Gastrocnemius medialis (tissue), 4 donors: ENCODE data around the gene KRT2. TPM values are rescaled to one million over a fixed set of nuclear protein-coding genes. Genes with fewer than 3 reads are reported as not detected.

Experiments
- ATAC-seq, 2 donors: fragments of 150-250 bp; one replicate each; pipeline ENCODE4 v1.9.1; 2016
- DNase-seq, 2 donors: peaks; one replicate each; pipeline ENCODE4 v3.0.0-alpha.2; 2019
- H3K27ac ChIP-seq, 4 donors: fragments of 200-600 bp; sonication (generic); 1 replicate in 1 of 4; 2 replicates in 3 of 4; pipeline ENCODE4 v1.5.1; 2016 to 2018; ENCODE audit warnings: mild to moderate bottlenecking in 2 of 4, moderate library complexity in 1 of 4
- H3K27me3 ChIP-seq, 3 donors: fragments of 200-600 bp; sonication (generic) in 2 of 3; 1 replicate in 1 of 3; 2 replicates in 2 of 3; pipeline versions ENCODE4 v1.5.1 to v1.6.0; 2016 to 2019; ENCODE audit warnings: mild to moderate bottlenecking in 1 of 3, moderate library complexity in 1 of 3
- H3K36me3 ChIP-seq, 2 donors: fragments of 200-600 bp; sonication (generic) in 1 of 2; one replicate each; pipeline ENCODE4 v1.5.1; 2017 to 2018
- H3K4me1 ChIP-seq, 2 donors: fragments of 200-600 bp; sonication (generic) in 1 of 2; one replicate each; pipeline ENCODE4 v1.5.1; 2016 to 2017; ENCODE audit warnings: mild to moderate bottlenecking in 2 of 2
- H3K4me3 ChIP-seq, 4 donors: fragments of 200-600 bp; sonication (generic) in 3 of 4; 1 replicate in 1 of 4; 2 replicates in 3 of 4; pipeline ENCODE4 v1.5.1; 2016 to 2019; ENCODE audit warnings: mild to moderate bottlenecking in 2 of 4
- H3K9me3 ChIP-seq, 3 donors: fragments of 200-600 bp; sonication (generic) in 2 of 3; 1 replicate in 1 of 3; 2 replicates in 2 of 3; pipeline ENCODE4 v1.5.1; 2016 to 2019
- CTCF ChIP-seq, 5 experiments: fragments of 450-650 bp in 3 of 5; fragments of 200-600 bp in 2 of 5; sonication (generic) in 2 of 5; IDR thresholded peaks in 4 of 5; conservative IDR thresholded peaks in 1 of 5; 1 replicate in 4 of 5; 2 replicates in 1 of 5; pipeline ENCODE4 v1.5.1; 2016 to 2019; ENCODE audit warnings: antibody characterized with exemption in 5 of 5, mild to moderate bottlenecking in 3 of 5, moderate library complexity in 3 of 5
- POLR2A ChIP-seq, 2 donors: fragments of 450-650 bp; IDR thresholded peaks; one replicate each; pipeline ENCODE4 v1.6.1; 2017; ENCODE audit warnings: antibody characterized with exemption in 2 of 2, mild to moderate bottlenecking in 2 of 2, moderate library complexity in 2 of 2
- in situ Hi-C, 4 donors: fragments of 200-750 bp; cut with MboI; loops; one replicate each; pipeline versions ENCODE4 v1.15.0 to v1.8.0; 2017; ENCODE audit warnings: low sequenced_read_pairs in 4 of 4
- intact Hi-C: fragments of 100-400 bp; cut with DNase I; formaldehyde crosslinking; loops from one replicate; pipeline ENCODE4 v1.15.1; 2023; ENCODE audit warnings: low total_unique reads
- total RNA-seq, 4 donors: library from RNA; depleted of rRNA; stranded (reverse); fragments of >200 nt; gene quantifications; one replicate each; pipeline versions ENCODE4 v1.1.0 to v1.2.3, GENCODE V29; 2016

Gene KRT2
- total RNA-seq, 4 donors from 2014 or later: not detected

GRCh38 chr12:52657250-52657902, 5.4 kb upstream of the KRT2 start:
- ATAC-seq: no peak

GRCh38 chr12:52656616-52657015, 4.6 kb upstream of the KRT2 start:
- TF ChIP-seq CTCF (IDR thresholded peaks at IDR 0.05 in 4 of 5, conservative IDR thresholded peaks at IDR 0.05 in 1 of 5) (no peak), POLR2A (IDR thresholded peaks at IDR 0.05) (no peak)
- no peak overlapping the region for H3K4me3 ChIP-seq
- DNase-seq (no peak), ATAC-seq (no peak)
- intact Hi-C loops: no loop called here
- H3K36me3 ChIP-seq: no peaks in the 10 kb centered on the region
- no peak overlapping the region for H3K27ac ChIP-seq
- H3K27me3 ChIP-seq: peaks cover 4 to 17% (median 5%) of the 10 kb centered on the region in 3 donors
- no peaks in the 10 kb centered on the region for H3K9me3 ChIP-seq
- no peaks in the 10 kb centered on the region for H3K4me1 ChIP-seq
- in situ Hi-C loops: no loop called here

More at GRCh38 chr12:52657250-52657902, 5.4 kb upstream of the KRT2 start:
- TF ChIP-seq CTCF (IDR thresholded peaks at IDR 0.05 in 4 of 5, conservative IDR thresholded peaks at IDR 0.05 in 1 of 5) (no peak), POLR2A (IDR thresholded peaks at IDR 0.05) (no peak)
- no peak overlapping the region for H3K4me3 ChIP-seq
- no peak for DNase-seq
- peaks cover 0 to 14% (median 5%) of the 10 kb centered on the region in 3 donors for H3K27me3 ChIP-seq
- in situ Hi-C loops: no loop called here
- no peaks in the 10 kb centered on the region for H3K36me3 ChIP-seq
- no peaks in the 10 kb centered on the region for H3K4me1 ChIP-seq
- intact Hi-C loops: no loop called here
- H3K9me3 ChIP-seq: no peaks in the 10 kb centered on the region
- no peak overlapping the region for H3K27ac ChIP-seq

- no peak for TF ChIP-seq POLR2A (IDR thresholded peaks at IDR 0.05)
- TF ChIP-seq CTCF (IDR thresholded peaks at IDR 0.05 in 4 of 5, conservative IDR thresholded peaks at IDR 0.05 in 1 of 5): no peak
- ATAC-seq: no peak
- no peaks in the 10 kb centered on the region for H3K4me1 ChIP-seq
- in situ Hi-C loops: no loop called here
- H3K36me3 ChIP-seq: no peaks in the 10 kb centered on the region
- DNase-seq: no peak
- H3K4me3 ChIP-seq: no peak overlapping the region
- peaks cover 5 to 17% (median 5%) of the 10 kb centered on the region in 3 donors for H3K27me3 ChIP-seq
- H3K9me3 ChIP-seq: no peaks in the 10 kb centered on the region
- intact Hi-C loops: no loop called here
- H3K27ac ChIP-seq: no peak overlapping the region
Observed at GRCh38 chr12:52655720-52656124, 3.7 kb upstream of the KRT2 start.

GRCh38 chr12:52655251-52655650, 3.2 kb upstream of the KRT2 start:
- H3K36me3 ChIP-seq: no peaks in the 10 kb centered on the region
- DNase-seq (no peak), ATAC-seq (no peak)
- in situ Hi-C loops: no loop called here
- no peak overlapping the region for H3K4me3 ChIP-seq
- peaks cover 5 to 17% (median 5%) of the 10 kb centered on the region in 3 donors for H3K27me3 ChIP-seq
- TF ChIP-seq POLR2A (IDR thresholded peaks at IDR 0.05) (no peak), CTCF (IDR thresholded peaks at IDR 0.05 in 4 of 5, conservative IDR thresholded peaks at IDR 0.05 in 1 of 5) (no peak)
- no peaks in the 10 kb centered on the region for H3K9me3 ChIP-seq
- no peaks in the 10 kb centered on the region for H3K4me1 ChIP-seq
- H3K27ac ChIP-seq: no peak overlapping the region
- intact Hi-C loops: no loop called here
